ENCODE data around the gene FMNL2. TPM values are rescaled to one million over a fixed set of nuclear protein-coding genes. Genes with fewer than 3 reads are reported as not detected.

FMNL2 gene
- total and polyA plus RNA-seq, 4 experiments from 2014 or later = 0.06 to 1.6 (median 0.94) TPM; not detected in 1

DNA sequence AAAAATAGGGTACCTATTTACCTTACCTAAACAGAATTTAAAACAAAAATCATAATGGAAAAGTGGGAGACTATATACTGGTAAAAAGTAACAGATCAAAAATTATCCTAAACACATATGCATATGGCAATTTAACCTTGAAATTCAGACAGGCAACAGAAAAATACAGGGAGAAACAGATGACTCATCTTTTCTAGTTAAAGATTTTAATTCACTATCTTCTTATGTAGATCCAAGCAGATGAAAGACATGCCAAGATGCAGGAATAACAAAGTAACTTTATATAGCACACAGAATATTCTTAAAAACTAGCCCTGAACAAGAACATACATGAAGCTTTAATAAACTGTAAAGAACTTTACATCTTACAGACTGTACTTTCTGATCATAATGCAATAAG, 351.3 kb downstream of the FMNL2 start:
- H3K36me3 Mint-ChIP-seq = peaks cover 20 to 32% of the 10 kb centered on the region in 2 donors
- POLR2A ChIA-PET (ENCODE audit: partially characterized antibody) = no interaction called here
- no peaks in the 10 kb centered on the region for H3K9me3 Mint-ChIP-seq
- Histone ChIP-seq H3K27ac (ENCODE audit: low read depth, low read length) (no peak overlapping the region), H3K36me3 (ENCODE audit: insufficient read depth, low read length) (no peaks in the 10 kb centered on the region), H3K4me3 (ENCODE audit: low read length in 2 of 2) (no peak overlapping the region), H3K27me3 (ENCODE audit: insufficient read depth, low read length) (no peaks in the 10 kb centered on the region), H3K9me3 (ENCODE audit: control insufficient read depth in 1 of 2, low read length in 2 of 2) (no peaks in the 10 kb centered on the region), H3K4me1 (ENCODE audit: insufficient read depth, low read length) (peaks cover 6% of the 10 kb centered on the region)
- peak overlapping the region in 2 of 7 donors; percentile 49 to 67 for H3K27ac Mint-ChIP-seq
- CTCF ChIA-PET (ENCODE audit: partially characterized antibody) = no interaction called here
- H3K4me1 Mint-ChIP-seq = peaks cover 27 to 51% (median 41%) of the 10 kb centered on the region in 4 donors
- no peaks in the 10 kb centered on the region for H3K27me3 Mint-ChIP-seq
- H3K4me3 Mint-ChIP-seq = no peak overlapping the region
- intact Hi-C loops (cut with micrococcal nuclease) = no loop called here
- DNase-seq = no peak

GRCh38 chr2:152693033-152693432, 358.1 kb downstream of the FMNL2 start:
- Histone ChIP-seq H3K4me1 (ENCODE audit: insufficient read depth, low read length) (peaks cover 44% of the 10 kb centered on the region), H3K27me3 (ENCODE audit: insufficient read depth, low read length) (no peaks in the 10 kb centered on the region), H3K9me3 (ENCODE audit: control insufficient read depth in 1 of 2, low read length in 2 of 2) (no peaks in the 10 kb centered on the region), H3K36me3 (ENCODE audit: insufficient read depth, low read length) (no peaks in the 10 kb centered on the region), H3K4me3 (ENCODE audit: low read length in 2 of 2) (no peak overlapping the region), H3K27ac (ENCODE audit: low read depth, low read length) (no peak overlapping the region)
- Mint-ChIP-seq H3K9me3 (no peaks in the 10 kb centered on the region), H3K4me3 (peak overlapping the region in 1 of 8 donors; percentile 15), H3K36me3 (peaks cover 11 to 27% of the 10 kb centered on the region in 2 donors), H3K27ac (peak overlapping the region in 3 of 7 donors; percentile 17 to 81 (median 60)), H3K27me3 (no peaks in the 10 kb centered on the region), H3K4me1 (peaks cover 26 to 53% (median 29%) of the 10 kb centered on the region in 4 donors)
- ChIA-PET CTCF (ENCODE audit: partially characterized antibody) (no interaction called here), POLR2A (ENCODE audit: partially characterized antibody) (interaction anchor here (2.6 kb wide), 1 partner anchor 23 kb away, joined by 16 read pairs; the partner anchor contains the start of gene PRPF40A)
- DNase-seq = no peak
- intact Hi-C loops (cut with micrococcal nuclease) = no loop called here

GRCh38 chr2:152694161-152694661, 359.2 kb downstream of the FMNL2 start:
- peaks cover 25 to 50% (median 29%) of the 10 kb centered on the region in 4 donors for H3K4me1 Mint-ChIP-seq
- POLR2A ChIA-PET (ENCODE audit: partially characterized antibody) = interaction anchor here (2.6 kb wide), 1 partner anchor 22 kb away, joined by 16 read pairs; the partner anchor contains the start of gene PRPF40A
- DNase-seq = peak; percentile 14 to 67 (median 30)

DNA sequence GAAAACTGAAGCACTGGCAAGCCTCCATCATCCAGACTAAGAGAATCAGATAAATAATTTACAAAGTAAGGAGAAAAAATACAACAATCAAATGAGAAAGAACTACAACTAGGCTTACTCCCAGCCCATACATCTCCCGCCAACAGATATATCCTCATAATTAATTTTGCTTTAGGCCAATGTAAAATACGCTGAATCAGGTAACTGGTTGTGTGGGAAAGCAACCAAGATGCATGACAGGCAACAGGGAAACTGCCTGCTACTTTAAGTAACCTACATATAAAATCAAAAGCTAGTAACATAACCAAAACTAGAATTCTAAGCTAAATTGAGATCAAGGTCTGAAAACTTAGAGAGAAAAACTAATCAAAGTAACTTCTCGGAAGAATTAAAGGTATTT, 360.8 kb downstream of the FMNL2 start:
- H3K27ac Mint-ChIP-seq = peak overlapping the region in 4 of 7 donors; percentile 4 to 72 (median 38)
- H3K4me3 Mint-ChIP-seq = peak overlapping the region in 2 of 8 donors; percentile 8 to 47
- H3K27ac ChIP-seq (ENCODE audit: low read depth, low read length) = no peak overlapping the region

More at GRCh38 chr2:152694161-152694661, 359.2 kb downstream of the FMNL2 start:
- H3K27ac Mint-ChIP-seq = peak overlapping the region; percentile 81 to 96 (median 94)
- H3K9me3 ChIP-seq (ENCODE audit: control insufficient read depth in 1 of 2, low read length in 2 of 2) = no peaks in the 10 kb centered on the region
- intact Hi-C loops (cut with micrococcal nuclease) = no loop called here
- CTCF ChIA-PET (ENCODE audit: partially characterized antibody) = interaction anchor here (1.6 kb wide), 1 partner anchor 48 kb away, joined by 3 read pairs; no protein-coding TSS in a partner anchor
- no peaks in the 10 kb centered on the region for H3K36me3 ChIP-seq (ENCODE audit: insufficient read depth, low read length)
- H3K27me3 ChIP-seq (ENCODE audit: insufficient read depth, low read length) = no peaks in the 10 kb centered on the region
- peaks cover 11 to 23% of the 10 kb centered on the region in 2 donors for H3K36me3 Mint-ChIP-seq
- no peaks in the 10 kb centered on the region for H3K9me3 Mint-ChIP-seq
- no peaks in the 10 kb centered on the region for H3K27me3 Mint-ChIP-seq
- peak overlapping the region; percentile 58 for H3K27ac ChIP-seq (ENCODE audit: low read depth, low read length)
- peak overlapping the region in 1 of 2 donors; percentile 36 for H3K4me3 ChIP-seq (ENCODE audit: low read length in 2 of 2)
- H3K4me3 Mint-ChIP-seq = peak overlapping the region; percentile 80 to 93 (median 89)
- peaks cover 44% of the 10 kb centered on the region for H3K4me1 ChIP-seq (ENCODE audit: insufficient read depth, low read length)

DNA sequence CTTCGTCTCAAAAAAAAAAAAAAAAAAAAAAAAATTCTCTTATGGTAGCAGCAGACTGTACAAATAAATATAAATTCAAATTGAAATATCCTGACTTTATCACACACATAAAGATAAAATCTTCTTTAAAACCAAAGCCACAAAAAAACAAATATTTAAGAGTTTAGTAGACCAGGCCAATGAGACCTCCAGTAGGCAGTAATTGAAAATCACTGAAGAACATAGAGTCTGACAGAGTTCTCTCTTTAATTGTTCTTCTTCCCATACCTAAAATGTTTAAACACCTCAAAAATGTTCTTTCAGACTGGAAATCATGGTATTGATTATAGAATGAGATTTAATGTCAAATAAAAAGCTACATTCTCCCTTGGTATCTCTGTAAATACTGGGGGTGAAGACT, 361.5 kb downstream of the FMNL2 start:
- peak overlapping the region in 1 of 8 donors; percentile 47 for H3K4me3 Mint-ChIP-seq
- no peak overlapping the region for H3K4me3 ChIP-seq (ENCODE audit: low read length in 2 of 2)
- H3K4me1 Mint-ChIP-seq = peaks cover 31 to 64% (median 37%) of the 10 kb centered on the region in 4 donors
- peaks cover 11 to 26% of the 10 kb centered on the region in 2 donors for H3K36me3 Mint-ChIP-seq
- H3K4me1 ChIP-seq (ENCODE audit: insufficient read depth, low read length) = peaks cover 44% of the 10 kb centered on the region
- H3K36me3 ChIP-seq (ENCODE audit: insufficient read depth, low read length) = no peaks in the 10 kb centered on the region
- intact Hi-C loops (cut with micrococcal nuclease) = no loop called here
- H3K9me3 ChIP-seq (ENCODE audit: control insufficient read depth in 1 of 2, low read length in 2 of 2) = no peaks in the 10 kb centered on the region
- no peak overlapping the region for H3K27ac ChIP-seq (ENCODE audit: low read depth, low read length)
- H3K27me3 ChIP-seq (ENCODE audit: insufficient read depth, low read length) = no peaks in the 10 kb centered on the region
- H3K9me3 Mint-ChIP-seq = peaks cover 0 to 5% (median 0%) of the 10 kb centered on the region in 8 donors
- DNase-seq = no peak
- H3K27me3 Mint-ChIP-seq = no peaks in the 10 kb centered on the region
- ChIA-PET POLR2A (ENCODE audit: partially characterized antibody) (no interaction called here), CTCF (ENCODE audit: partially characterized antibody) (interaction anchor here (2.3 kb wide), 1 partner anchor 19 kb away, joined by 12 read pairs; no protein-coding TSS in a partner anchor)
- H3K27ac Mint-ChIP-seq = peak overlapping the region in 6 of 7 donors; percentile 24 to 68 (median 34)

More for the DNA sequence above, 360.8 kb downstream of the FMNL2 start:
- H3K4me1 ChIP-seq (ENCODE audit: insufficient read depth, low read length) = peaks cover 44% of the 10 kb centered on the region
- POLR2A ChIA-PET (ENCODE audit: partially characterized antibody) = no interaction called here
- Mint-ChIP-seq H3K4me1 (peaks cover 30 to 58% (median 34%) of the 10 kb centered on the region in 4 donors), H3K9me3 (no peaks in the 10 kb centered on the region), H3K36me3 (peaks cover 11 to 24% of the 10 kb centered on the region in 2 donors), H3K27me3 (no peaks in the 10 kb centered on the region)
- no peaks in the 10 kb centered on the region for H3K27me3 ChIP-seq (ENCODE audit: insufficient read depth, low read length)
- CTCF ChIA-PET (ENCODE audit: partially characterized antibody) = interaction anchor here (2.3 kb wide), 1 partner anchor 20 kb away, joined by 12 read pairs; no protein-coding TSS in a partner anchor
- intact Hi-C loops (cut with micrococcal nuclease) = no loop called here
- no peak overlapping the region for H3K4me3 ChIP-seq (ENCODE audit: low read length in 2 of 2)
- DNase-seq = no peak
- no peaks in the 10 kb centered on the region for H3K36me3 ChIP-seq (ENCODE audit: insufficient read depth, low read length)
- no peaks in the 10 kb centered on the region for H3K9me3 ChIP-seq (ENCODE audit: control insufficient read depth in 1 of 2, low read length in 2 of 2)

Other genes with a start within 250 kb of the FMNL2 start
- under 1 TPM; 0.47 to 0.64 TPM for gene CACNB4, start 236.1 kb upstream of the FMNL2 start, total RNA-seq
- not detected for gene CACNB4, start 236.1 kb upstream of the FMNL2 start, polyA plus RNA-seq
- gene STAM2, start 159.4 kb upstream of the FMNL2 start, total RNA-seq = 10 to 100 TPM; 20.9 to 25.3 TPM
- 1 to 10 TPM; 2.9 to 4.2 TPM for gene STAM2, start 159.4 kb upstream of the FMNL2 start, polyA plus RNA-seq

Data from CD4-positive, alpha-beta memory T cell (primary cell).